ENCODE data around the gene FKBP2. TPM values are rescaled to one million over a fixed set of nuclear protein-coding genes. Genes with fewer than 3 reads are reported as not detected.

Gene FKBP2
- 10 to 100 TPM; 47.7 to 70.3 (median 56.4) TPM for total RNA-seq

GRCh38 chr11:64240435-64241240, at the start of gene FKBP2:
FKBP2 (plus strand) TSS chr11:64241095; CDS start chr11:64242388, 1,293 bp downstream.
- TF ChIP-seq POLR2A (IDR thresholded peaks at IDR 0.05) (peak in 1 of 2 donors; percentile 72), CTCF (IDR thresholded peaks at IDR 0.05) (peak in 1 of 3 donors; percentile 11)
- intact Hi-C loops (cut with DNase I; ENCODE audit: low total_unique reads), result no loop called here
- H3K4me3 ChIP-seq (ENCODE audit: low read depth, poor library complexity, severe bottlenecking), result peak within 1 kb of the TSS; percentile 59
- DNase-seq (ENCODE audit: low spot score in 2 of 2), result peak; percentile 96 to 99
- WGBS, 2 donors, result 1% methylated on average over 53 to 55 of the region's 58 CpGs

- 83 to 86% methylated on average over 5 of the region's 5 CpGs for WGBS, 2 donors
- no peak for TF ChIP-seq CTCF (IDR thresholded peaks at IDR 0.05)
- TF ChIP-seq POLR2A (IDR thresholded peaks at IDR 0.05), result no peak
- no peak for DNase-seq (ENCODE audit: low spot score in 2 of 2)
- intact Hi-C loops (cut with DNase I; ENCODE audit: low total_unique reads), result no loop called here
- H3K4me3 ChIP-seq (ENCODE audit: low read depth, poor library complexity, severe bottlenecking), result no peak overlapping the region
These were observed 48.5 kb upstream of the FKBP2 start for GRCh38 chr11:64192434-64192833.

GRCh38 chr11:64196626-64197025, 44.3 kb upstream of the FKBP2 start:
- H3K4me3 ChIP-seq (ENCODE audit: low read depth, poor library complexity, severe bottlenecking), result no peak overlapping the region
- WGBS, 2 donors, result 77 to 80% methylated on average over 9 of the region's 9 CpGs
- TF ChIP-seq CTCF (IDR thresholded peaks at IDR 0.05), result no peak
- no peak for TF ChIP-seq POLR2A (IDR thresholded peaks at IDR 0.05)
- intact Hi-C loops (cut with DNase I; ENCODE audit: low total_unique reads), result no loop called here
- DNase-seq (ENCODE audit: low spot score in 2 of 2), result no peak

GRCh38 chr11:64198511-64198910, 42.4 kb upstream of the FKBP2 start:
- WGBS, 2 donors, result 93 to 96% methylated on average over 2 of the region's 2 CpGs
- DNase-seq (ENCODE audit: low spot score in 2 of 2), result no peak
- no peak overlapping the region for H3K4me3 ChIP-seq (ENCODE audit: low read depth, poor library complexity, severe bottlenecking)
- TF ChIP-seq CTCF (IDR thresholded peaks at IDR 0.05) (no peak), POLR2A (IDR thresholded peaks at IDR 0.05) (no peak)
- intact Hi-C loops (cut with DNase I; ENCODE audit: low total_unique reads), result no loop called here

GRCh38 chr11:64201543-64201942, 39.4 kb upstream of the FKBP2 start:
- intact Hi-C loops (cut with DNase I; ENCODE audit: low total_unique reads), result no loop called here
- no peak overlapping the region for H3K4me3 ChIP-seq (ENCODE audit: low read depth, poor library complexity, severe bottlenecking)
- no peak for TF ChIP-seq POLR2A (IDR thresholded peaks at IDR 0.05)
- no peak for TF ChIP-seq CTCF (IDR thresholded peaks at IDR 0.05)
- WGBS, 2 donors, result 77 to 81% methylated on average over 3 of the region's 3 CpGs
- no peak for DNase-seq (ENCODE audit: low spot score in 2 of 2)
